ENCODE results near the gene RET. TPM values are rescaled to one million over a fixed set of nuclear protein-coding genes. Genes with fewer than 3 reads are reported as not detected.
A peak's percentile ranks its signal among the peaks of the same experiment; 100 is the strongest.

Gene RET
- total RNA-seq, 6 donors from 2014 or later = 0.11 to 0.98 (median 0.30) TPM; not detected in 1

DNA sequence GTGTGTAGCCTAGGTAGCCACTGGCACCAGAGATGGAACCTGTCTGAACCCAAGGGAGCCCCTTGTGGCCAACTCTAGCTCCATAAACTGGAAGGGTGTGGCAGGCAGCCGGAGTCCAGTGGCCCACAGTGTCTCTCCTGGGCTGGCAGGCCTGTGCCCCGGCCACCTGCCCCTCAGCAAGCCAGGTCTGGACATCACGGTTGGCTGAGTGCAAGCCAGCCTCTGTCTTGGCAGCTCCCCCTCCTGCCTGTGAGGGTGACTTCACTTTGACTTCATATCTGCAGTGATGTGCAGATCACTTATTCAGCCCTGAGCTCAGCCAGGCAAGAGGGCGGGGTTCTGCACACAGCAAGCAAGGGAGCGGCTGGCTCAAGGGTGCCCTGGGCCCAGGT lies 1.3 kb upstream of the RET start:
- WGBS, 2 donors = 68% methylated on average over 5 of the region's 5 CpGs; no CpG with 5 or more reads in 1 of the 2 donors
- no peaks in the 10 kb centered on the region for H3K9me3 ChIP-seq
- peaks cover 14 to 24% (median 17%) of the 10 kb centered on the region in 4 donors for H3K4me1 ChIP-seq
- ATAC-seq (ENCODE audit: low FRiP score in 2 of 2) = no peak
- no peaks in the 10 kb centered on the region for H3K36me3 ChIP-seq
- H3K4me3 ChIP-seq = no peak overlapping the region
- peaks cover 0 to 39% (median 11%) of the 10 kb centered on the region in 4 donors for H3K27me3 ChIP-seq
- H3K27ac ChIP-seq = no peak overlapping the region
- DNase-seq = peak in 1 of 2 donors; percentile 54
- no peak for TF ChIP-seq POLR2A (IDR thresholded peaks at IDR 0.05)
- TF ChIP-seq, protein P1, sequence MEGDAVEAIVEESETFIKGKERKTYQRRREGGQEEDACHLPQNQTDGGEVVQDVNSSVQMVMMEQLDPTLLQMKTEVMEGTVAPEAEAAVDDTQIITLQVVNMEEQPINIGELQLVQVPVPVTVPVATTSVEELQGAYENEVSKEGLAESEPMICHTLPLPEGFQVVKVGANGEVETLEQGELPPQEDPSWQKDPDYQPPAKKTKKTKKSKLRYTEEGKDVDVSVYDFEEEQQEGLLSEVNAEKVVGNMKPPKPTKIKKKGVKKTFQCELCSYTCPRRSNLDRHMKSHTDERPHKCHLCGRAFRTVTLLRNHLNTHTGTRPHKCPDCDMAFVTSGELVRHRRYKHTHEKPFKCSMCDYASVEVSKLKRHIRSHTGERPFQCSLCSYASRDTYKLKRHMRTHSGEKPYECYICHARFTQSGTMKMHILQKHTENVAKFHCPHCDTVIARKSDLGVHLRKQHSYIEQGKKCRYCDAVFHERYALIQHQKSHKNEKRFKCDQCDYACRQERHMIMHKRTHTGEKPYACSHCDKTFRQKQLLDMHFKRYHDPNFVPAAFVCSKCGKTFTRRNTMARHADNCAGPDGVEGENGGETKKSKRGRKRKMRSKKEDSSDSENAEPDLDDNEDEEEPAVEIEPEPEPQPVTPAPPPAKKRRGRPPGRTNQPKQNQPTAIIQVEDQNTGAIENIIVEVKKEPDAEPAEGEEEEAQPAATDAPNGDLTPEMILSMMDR (IDR thresholded peaks at IDR 0.05) = no peak

DNA sequence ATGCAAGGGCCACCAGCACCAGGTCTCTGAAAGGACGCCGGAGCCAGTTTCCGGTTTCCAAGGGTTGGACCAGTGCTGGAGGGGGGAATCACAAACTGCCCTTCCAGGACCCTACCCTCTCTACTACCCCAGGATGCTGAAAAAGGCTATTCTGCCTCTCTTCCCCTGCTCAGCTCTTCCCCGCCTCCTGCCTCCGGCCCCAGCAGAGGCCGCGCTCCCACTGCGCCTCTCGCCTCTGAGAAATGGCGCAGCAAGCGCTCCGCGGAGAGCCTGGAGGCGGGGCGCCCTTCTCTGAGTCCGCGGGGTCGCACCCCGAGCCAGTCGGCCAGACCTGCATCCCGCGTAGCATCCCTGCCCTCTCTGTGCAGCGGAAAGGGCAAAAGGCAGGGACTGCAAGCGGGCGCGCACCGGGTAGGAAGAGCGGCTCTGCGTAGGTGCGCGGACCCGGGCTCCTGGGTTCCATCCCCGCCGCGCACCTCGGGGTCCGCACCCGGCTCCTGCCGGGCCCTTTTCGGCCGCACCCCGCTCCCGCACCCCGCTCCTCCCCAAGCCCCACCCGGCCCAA lies 476 bp upstream of the RET start:
- DNase-seq (peak in 1 of 2 donors; percentile 73), ATAC-seq (ENCODE audit: low FRiP score in 2 of 2) (no peak)
- peak overlapping the region in 3 of 4 donors; percentile 44 to 55 (median 50) for H3K4me3 ChIP-seq
- H3K27me3 ChIP-seq = peaks cover 0 to 39% (median 11%) of the 10 kb centered on the region in 4 donors
- H3K9me3 ChIP-seq = no peaks in the 10 kb centered on the region
- no peaks in the 10 kb centered on the region for H3K36me3 ChIP-seq
- H3K4me1 ChIP-seq = peaks cover 14 to 24% (median 17%) of the 10 kb centered on the region in 4 donors
- 4 to 9% methylated on average over 6 to 32 of the region's 45 CpGs for WGBS, 2 donors
- TF ChIP-seq POLR2A (IDR thresholded peaks at IDR 0.05) = no peak
- no peak overlapping the region for H3K27ac ChIP-seq

DNA sequence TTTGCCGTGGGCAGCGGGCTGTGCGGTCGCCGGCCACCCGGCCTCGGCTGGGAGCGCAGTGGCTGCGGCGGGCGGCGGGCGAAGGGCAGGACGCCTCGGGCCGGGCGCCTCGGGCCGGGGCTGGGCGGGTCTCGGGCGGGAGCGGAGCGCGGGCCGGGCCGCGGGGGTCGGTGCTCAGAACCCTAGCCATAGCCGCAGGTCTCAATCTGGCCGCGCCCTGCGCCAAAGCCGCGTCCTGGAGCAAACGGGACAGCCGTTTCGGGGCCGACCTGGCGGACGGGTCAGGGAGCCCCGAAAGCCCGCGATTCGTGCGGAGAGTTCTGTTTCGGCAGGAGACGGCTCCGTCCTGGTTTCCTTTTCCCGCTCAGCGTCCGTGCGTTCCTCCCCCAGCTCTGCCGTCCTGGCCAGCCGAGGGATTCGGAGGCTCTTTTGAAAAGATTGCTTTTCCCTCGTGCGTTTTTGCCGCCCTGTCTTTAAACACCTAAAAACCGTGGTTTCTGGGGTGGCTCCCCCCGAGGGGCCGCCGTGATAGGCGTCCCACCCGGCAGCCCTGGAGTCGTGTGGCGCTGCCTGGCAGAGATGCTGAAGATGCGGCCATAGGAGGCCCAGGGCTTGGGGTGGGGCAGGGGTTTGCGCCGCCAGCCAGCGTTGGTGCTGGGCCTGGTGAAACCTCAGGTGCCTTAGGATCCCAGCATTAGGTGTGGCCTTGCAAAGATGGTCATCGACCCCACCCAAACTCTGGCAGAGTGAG lies 727 bp downstream of the RET start:
- H3K4me3 ChIP-seq = peak overlapping the region in 3 of 4 donors; percentile 44 to 55 (median 50)
- H3K9me3 ChIP-seq = no peaks in the 10 kb centered on the region
- DNase-seq (peak in 1 of 2 donors; percentile 84), ATAC-seq (ENCODE audit: low FRiP score in 2 of 2) (no peak)
- 10 to 20% methylated on average over 3 to 52 of the region's 72 CpGs for WGBS, 2 donors
- peaks cover 14 to 27% (median 17%) of the 10 kb centered on the region in 4 donors for H3K4me1 ChIP-seq
- H3K27me3 ChIP-seq = peaks cover 0 to 39% (median 11%) of the 10 kb centered on the region in 4 donors
- H3K27ac ChIP-seq = no peak overlapping the region
- no peaks in the 10 kb centered on the region for H3K36me3 ChIP-seq
- TF ChIP-seq, protein P1 (IDR thresholded peaks at IDR 0.05) = no peak
- TF ChIP-seq POLR2A (IDR thresholded peaks at IDR 0.05) = no peak
- no peak for TF ChIP-seq EP300 (IDR thresholded peaks at IDR 0.05)
- TF ChIP-seq POLR2AphosphoS5 (IDR thresholded peaks at IDR 0.05) = no peak

DNA sequence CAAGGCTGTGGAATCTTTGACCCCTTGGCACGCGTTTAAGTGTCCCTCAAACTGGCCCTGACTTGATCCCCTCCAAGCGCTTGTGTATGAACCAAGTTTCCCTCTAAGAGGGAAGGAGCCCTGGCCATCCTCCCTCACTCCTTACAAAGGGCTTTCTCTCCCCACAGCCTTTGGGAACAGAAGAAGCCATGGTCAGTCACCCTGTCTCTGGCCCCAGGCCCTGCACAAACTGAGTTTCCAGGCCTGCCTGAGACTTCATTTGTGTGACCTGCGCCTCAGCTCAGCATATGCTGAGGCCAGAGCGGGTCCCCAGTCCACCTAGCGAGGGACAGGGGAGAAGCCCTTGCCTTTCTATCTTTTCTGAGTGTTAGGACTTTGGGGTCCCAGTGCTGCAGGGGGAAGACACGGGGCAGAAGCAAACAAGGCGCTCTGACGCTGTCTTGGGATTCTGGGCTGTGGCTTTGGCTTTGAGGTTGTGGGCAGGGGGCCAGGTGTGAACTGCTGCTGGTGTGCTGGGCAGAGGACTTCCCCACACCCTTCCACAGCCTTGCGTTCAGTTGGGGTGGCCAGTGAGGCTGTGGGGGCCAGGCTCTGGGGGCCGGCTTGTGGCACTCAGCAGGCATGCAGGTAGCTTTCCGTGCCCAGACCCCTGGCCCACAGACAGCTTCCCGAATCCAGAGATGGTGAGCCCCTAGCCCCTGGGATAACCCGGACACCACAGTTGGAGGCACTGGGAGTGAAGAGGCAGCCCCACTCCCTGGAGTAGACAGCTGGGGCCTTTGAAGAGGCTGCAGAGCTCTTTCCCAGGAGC lies 1.5 kb downstream of the RET start:
- ATAC-seq (ENCODE audit: low FRiP score in 2 of 2) (no peak), DNase-seq (peak in 1 of 2 donors; percentile 64)
- H3K36me3 ChIP-seq = no peaks in the 10 kb centered on the region
- H3K9me3 ChIP-seq = no peaks in the 10 kb centered on the region
- no peak overlapping the region for H3K27ac ChIP-seq
- H3K4me3 ChIP-seq = no peak overlapping the region
- peaks cover 14 to 31% (median 17%) of the 10 kb centered on the region in 4 donors for H3K4me1 ChIP-seq
- WGBS, 2 donors = 62 to 73% methylated on average over 5 to 10 of the region's 14 CpGs
- peaks cover 0 to 39% (median 11%) of the 10 kb centered on the region in 4 donors for H3K27me3 ChIP-seq
- TF ChIP-seq POLR2AphosphoS5 (IDR thresholded peaks at IDR 0.05) (no peak), POLR2A (IDR thresholded peaks at IDR 0.05) (no peak), EP300 (IDR thresholded peaks at IDR 0.05) (no peak)
- TF ChIP-seq, protein P1 (IDR thresholded peaks at IDR 0.05) = no peak

DNA sequence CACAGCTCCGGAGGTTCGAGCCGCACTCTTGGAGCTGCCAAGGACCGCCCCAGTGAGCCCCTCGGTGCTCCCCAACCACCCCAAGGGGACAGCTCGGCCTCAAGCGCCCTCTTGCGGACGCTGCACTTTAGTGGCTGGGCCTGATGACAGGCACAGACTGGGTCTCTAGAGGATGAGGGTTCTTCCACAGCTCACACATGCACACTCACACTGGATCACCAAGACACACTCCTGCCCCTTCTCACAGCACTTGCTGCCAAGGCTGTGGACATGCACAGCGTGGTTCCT lies 2.1 kb downstream of the RET start:
- no peak for ATAC-seq (ENCODE audit: low FRiP score in 2 of 2)
- peaks cover 0 to 39% (median 11%) of the 10 kb centered on the region in 4 donors for H3K27me3 ChIP-seq
- WGBS, 2 donors = 14 to 22% methylated on average over 1 to 10 of the region's 10 CpGs
- H3K36me3 ChIP-seq = no peaks in the 10 kb centered on the region
- no peak overlapping the region for H3K4me3 ChIP-seq
- H3K27ac ChIP-seq = no peak overlapping the region
- peaks cover 14 to 31% (median 17%) of the 10 kb centered on the region in 4 donors for H3K4me1 ChIP-seq
- H3K9me3 ChIP-seq = no peaks in the 10 kb centered on the region
- DNase-seq = no peak
- no peak for TF ChIP-seq POLR2A (IDR thresholded peaks at IDR 0.05)
- TF ChIP-seq, protein P1 (IDR thresholded peaks at IDR 0.05) = peak in 1 of 6 experiments; percentile 30
